ENCODE results near the gene BRINP1. TPM values are rescaled to one million over a fixed set of nuclear protein-coding genes. Genes with fewer than 3 reads are reported as not detected.

The BRINP1 gene
- polyA plus RNA-seq, 3 donors: not detected

- peaks cover 0 to 4% (median 0%) of the 10 kb centered on the region in 7 donors for H3K9me3 Mint-ChIP-seq
- H3K27me3 Mint-ChIP-seq (ENCODE audit: low read depth in 3 of 3): no peaks in the 10 kb centered on the region
- WGBS (ENCODE audit: insufficient coverage): 93% methylated on average over 3 of the region's 5 CpGs
- Histone ChIP-seq H3K27ac (ENCODE audit: low read depth in 1 of 2, low read length in 2 of 2) (no peak overlapping the region), H3K4me1 (ENCODE audit: control insufficient read depth in 1 of 2, insufficient read depth in 2 of 2, low read length in 2 of 2) (no peaks in the 10 kb centered on the region), H3K4me2 (replicated peaks; ENCODE audit: extremely low read depth, low read length, poor library complexity, severe bottlenecking) (no peak overlapping the region), H3K4me3 (replicated peaks in 1 of 3; ENCODE audit: low read depth in 2 of 3, low read length in 3 of 3) (no peak overlapping the region), H3K9me3 (replicated peaks in 1 of 2; ENCODE audit: control insufficient read depth in 1 of 2, insufficient read depth in 1 of 2, low read length in 2 of 2) (no peaks in the 10 kb centered on the region), H3K9ac (ENCODE audit: insufficient read depth, low read length, poor library complexity, severe bottlenecking) (no peak overlapping the region), H3K79me2 (ENCODE audit: insufficient read depth, low read length) (no peaks in the 10 kb centered on the region), H3K27me3 (ENCODE audit: control insufficient read depth in 2 of 2, insufficient read depth in 2 of 2, low read length in 2 of 2) (no peaks in the 10 kb centered on the region), H3K36me3 (replicated peaks in 1 of 2; ENCODE audit: control insufficient read depth in 1 of 2, insufficient read depth in 2 of 2, low read length in 2 of 2) (no peaks in the 10 kb centered on the region), H2AFZ (ENCODE audit: insufficient read depth, low read depth, low read length, poor library complexity, severe bottlenecking) (no peak overlapping the region), H4K20me1 (ENCODE audit: insufficient read depth, low read length) (no peaks in the 10 kb centered on the region)
- TF ChIP-seq, protein P1, sequence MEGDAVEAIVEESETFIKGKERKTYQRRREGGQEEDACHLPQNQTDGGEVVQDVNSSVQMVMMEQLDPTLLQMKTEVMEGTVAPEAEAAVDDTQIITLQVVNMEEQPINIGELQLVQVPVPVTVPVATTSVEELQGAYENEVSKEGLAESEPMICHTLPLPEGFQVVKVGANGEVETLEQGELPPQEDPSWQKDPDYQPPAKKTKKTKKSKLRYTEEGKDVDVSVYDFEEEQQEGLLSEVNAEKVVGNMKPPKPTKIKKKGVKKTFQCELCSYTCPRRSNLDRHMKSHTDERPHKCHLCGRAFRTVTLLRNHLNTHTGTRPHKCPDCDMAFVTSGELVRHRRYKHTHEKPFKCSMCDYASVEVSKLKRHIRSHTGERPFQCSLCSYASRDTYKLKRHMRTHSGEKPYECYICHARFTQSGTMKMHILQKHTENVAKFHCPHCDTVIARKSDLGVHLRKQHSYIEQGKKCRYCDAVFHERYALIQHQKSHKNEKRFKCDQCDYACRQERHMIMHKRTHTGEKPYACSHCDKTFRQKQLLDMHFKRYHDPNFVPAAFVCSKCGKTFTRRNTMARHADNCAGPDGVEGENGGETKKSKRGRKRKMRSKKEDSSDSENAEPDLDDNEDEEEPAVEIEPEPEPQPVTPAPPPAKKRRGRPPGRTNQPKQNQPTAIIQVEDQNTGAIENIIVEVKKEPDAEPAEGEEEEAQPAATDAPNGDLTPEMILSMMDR (IDR thresholded peaks at IDR 0.05): no peak
- H3K4me3 Mint-ChIP-seq: no peak overlapping the region
- DNase-seq: no peak
- H3K36me3 Mint-ChIP-seq: no peaks in the 10 kb centered on the region
- H3K27ac Mint-ChIP-seq: no peak overlapping the region
- no peaks in the 10 kb centered on the region for H3K4me1 Mint-ChIP-seq
- intact Hi-C loops (cut with micrococcal nuclease): no loop called here
These were observed 61.8 kb downstream of the BRINP1 start for GRCh38 chr9:119307471-119307870.

GRCh38 chr9:119304555-119304954, 64.7 kb downstream of the BRINP1 start:
- H2AFZ ChIP-seq (ENCODE audit: insufficient read depth, low read depth, low read length, poor library complexity, severe bottlenecking): no peak overlapping the region
- intact Hi-C loops (cut with micrococcal nuclease): no loop called here
- DNase-seq: no peak

More at GRCh38 chr9:119304555-119304954, 64.7 kb downstream of the BRINP1 start:
- H3K79me2 ChIP-seq (ENCODE audit: insufficient read depth, low read length): no peaks in the 10 kb centered on the region
- H3K4me1 ChIP-seq (ENCODE audit: control insufficient read depth in 1 of 2, insufficient read depth in 2 of 2, low read length in 2 of 2): no peaks in the 10 kb centered on the region
- H3K27ac ChIP-seq (ENCODE audit: low read depth in 1 of 2, low read length in 2 of 2): no peak overlapping the region
- no peaks in the 10 kb centered on the region for H3K27me3 ChIP-seq (ENCODE audit: control insufficient read depth in 2 of 2, insufficient read depth in 2 of 2, low read length in 2 of 2)
- no peaks in the 10 kb centered on the region for H3K36me3 ChIP-seq (replicated peaks in 1 of 2; ENCODE audit: control insufficient read depth in 1 of 2, insufficient read depth in 2 of 2, low read length in 2 of 2)
- Mint-ChIP-seq H3K36me3 (no peaks in the 10 kb centered on the region), H3K27ac (peak overlapping the region in 1 of 7 donors; percentile 9), H3K9me3 (peaks cover 0 to 4% (median 0%) of the 10 kb centered on the region in 7 donors), H3K4me1 (no peaks in the 10 kb centered on the region), H3K27me3 (ENCODE audit: low read depth in 3 of 3) (no peaks in the 10 kb centered on the region), H3K4me3 (no peak overlapping the region)
- H3K9ac ChIP-seq (ENCODE audit: insufficient read depth, low read length, poor library complexity, severe bottlenecking): no peak overlapping the region
- H3K4me2 ChIP-seq (replicated peaks; ENCODE audit: extremely low read depth, low read length, poor library complexity, severe bottlenecking): no peak overlapping the region
- H4K20me1 ChIP-seq (ENCODE audit: insufficient read depth, low read length): no peaks in the 10 kb centered on the region
- 80% methylated on average over 1 of the region's 3 CpGs for WGBS (ENCODE audit: insufficient coverage)
- no peak overlapping the region for H3K4me3 ChIP-seq (replicated peaks in 1 of 3; ENCODE audit: low read depth in 2 of 3, low read length in 3 of 3)
- H3K9me3 ChIP-seq (replicated peaks in 1 of 2; ENCODE audit: control insufficient read depth in 1 of 2, insufficient read depth in 1 of 2, low read length in 2 of 2): no peaks in the 10 kb centered on the region
- TF ChIP-seq, protein P1 (IDR thresholded peaks at IDR 0.05): no peak

Data from CD14-positive monocyte (primary cell).